HepG2 (cell line): ENCODE results near the gene ARL6IP4. TPM values are rescaled to one million over a fixed set of nuclear protein-coding genes. Genes with fewer than 3 reads are reported as not detected.

Experiments
- HBP1 ChIP-seq: IDR thresholded peaks from 2 replicates; pipeline ENCODE4 v1.6.1; 2016; ENCODE audit warnings: low read depth, control low read depth
- HOXA7 ChIP-seq: sonication (generic); formaldehyde crosslinking; IDR thresholded peaks from 2 replicates; pipeline ENCODE4 v1.8.1; 2022; ENCODE audit warnings: mild to moderate bottlenecking, missing genetic modification reagents, moderate library complexity
- KLF15 ChIP-seq: sonication (generic); formaldehyde crosslinking; IDR thresholded peaks from 2 replicates; pipeline ENCODE4 v1.8.1; 2023; ENCODE audit warnings: borderline replicate concordance, mild to moderate bottlenecking, inconsistent platforms, missing genetic modification reagents, mixed read lengths
- PAXIP1 ChIP-seq: sonication (generic); formaldehyde crosslinking; conservative IDR thresholded peaks from 2 replicates; pipeline ENCODE4 v1.4.0; 2020; ENCODE audit warnings: mild to moderate bottlenecking, missing genetic modification reagents, moderate library complexity
- PHF8 ChIP-seq: sonication (generic); formaldehyde crosslinking; IDR thresholded peaks from 2 replicates; pipeline ENCODE4 v1.5.0; 2020; ENCODE audit warnings: missing genetic modification reagents
- POLR2G ChIP-seq: fragments of 200-400 bp; formaldehyde crosslinking; IDR thresholded peaks from 2 replicates; pipeline ENCODE4 v1.6.1; 2018; ENCODE audit warnings: mild to moderate bottlenecking, low read depth, low read length, moderate library complexity
- YEATS4 ChIP-seq: sonication (generic); formaldehyde crosslinking; IDR thresholded peaks from 2 replicates; pipeline ENCODE4 v1.4.0; 2020; ENCODE audit warnings: missing genetic modification reagents, borderline replicate concordance
- ZFY ChIP-seq: sonication (generic); formaldehyde crosslinking; IDR thresholded peaks from 2 replicates; pipeline ENCODE4 v1.4.0; 2020; ENCODE audit warnings: missing genetic modification reagents
- ZNF318 ChIP-seq: sonication (generic); formaldehyde crosslinking; IDR thresholded peaks from 2 replicates; pipeline ENCODE4 v1.4.0; 2020; ENCODE audit warnings: mild to moderate bottlenecking, missing genetic modification reagents
- ZNF598 ChIP-seq: sonication (generic); formaldehyde crosslinking; IDR thresholded peaks from 2 replicates; pipeline ENCODE4 v1.5.1; 2020; ENCODE audit warnings: mild to moderate bottlenecking, missing genetic modification reagents, borderline replicate concordance
- ZNF7 ChIP-seq: IDR thresholded peaks from 2 replicates; pipeline ENCODE4 v1.6.1; 2016; ENCODE audit warnings: missing biosample characterization, missing genetic modification reagents
- ZNF781 ChIP-seq: sonication (generic); formaldehyde crosslinking; IDR thresholded peaks from 2 replicates; pipeline ENCODE4 v1.5.1; 2020; ENCODE audit warnings: borderline replicate concordance, mild to moderate bottlenecking, missing genetic modification reagents; ENCODE audit errors: not compliant biosample characterization
- ZNF83 ChIP-seq: sonication (generic); formaldehyde crosslinking; IDR thresholded peaks from 2 replicates; pipeline ENCODE4 v1.4.0; 2020; ENCODE audit warnings: missing genetic modification reagents, mild to moderate bottlenecking, borderline replicate concordance
- ZSCAN21 ChIP-seq: sonication (generic); formaldehyde crosslinking; IDR thresholded peaks from 2 replicates; pipeline ENCODE4 v1.8.0; 2022; ENCODE audit warnings: mild to moderate bottlenecking, missing genetic modification reagents, moderate library complexity, borderline replicate concordance
- polyA plus RNA-seq, 8 experiments: library from polyadenylated mRNA; depleted of rRNA in 3 of 8; stranded (reverse) in 7 of 8; unstranded in 1 of 8; fragments of >200 nt; fragmentation: Illumina TruSeq in 4 of 8; extraction: Trizol in 4 of 8; gene quantifications; 2 replicates each; pipeline versions ENCODE4 v1.2.1 to v1.2.3, GENCODE V29; 2011 to 2016; ENCODE audit warnings: low read depth in 4 of 8, missing spikeins in 1 of 8, mixed read lengths in 1 of 8; ENCODE audit not compliant: insufficient read depth in 1 of 8
- total RNA-seq, 5 experiments: library from RNA; depleted of rRNA; stranded (reverse); fragments of >200 nt; fragmentation: Illumina TruSeq; extraction: Trizol; gene quantifications; 2 replicates each; pipeline ENCODE4 v1.2.3, GENCODE V29; 2016; ENCODE audit warnings: low read depth in 1 of 5

ARL6IP4 gene
- total and polyA plus RNA-seq, 2 of the 13 experiments (the other 11 are each of a cell fraction or from before 2014, with no cell fraction given), result 155 to 220 TPM

GRCh38 chr12:122965851-122966742 lies 14.4 kb upstream of the ARL6IP4 start, which contains the start of gene ABCB9 (continued):
- peak; percentile 25; the same call in 1 of the 2 replicates for TF ChIP-seq PAXIP1 (CRISPR knock-in tag)
- TF ChIP-seq ZFY (CRISPR knock-in tag), result peak; percentile 29
- TF ChIP-seq PHF8 (CRISPR knock-in tag), result peak; percentile 58; the same call in 1 of the 2 replicates
- TF ChIP-seq ZNF318, result no peak
- TF ChIP-seq YEATS4 (CRISPR knock-in tag), result peak; percentile 68; the same call in 1 of the 2 replicates
- 0 out of 2 replicates have a peak, but pooled peaks have one; percentile 7 for TF ChIP-seq HBP1
- TF ChIP-seq ZNF7, result no peak
- peak; percentile 52; the same call in 1 of the 2 replicates for TF ChIP-seq POLR2G
- no peak for TF ChIP-seq HOXA7 (CRISPR knock-in tag)
- TF ChIP-seq ZSCAN21 (CRISPR knock-in tag), result 0 out of 2 replicates have a peak, but pooled peaks have one; percentile 49
- TF ChIP-seq ZNF598 (CRISPR knock-in tag), result no peak
- 0 out of 2 replicates have a peak, but pooled peaks have one; percentile 43 for TF ChIP-seq ZNF83 (CRISPR knock-in tag)
- no peak for TF ChIP-seq KLF15
- TF ChIP-seq ZNF781 (CRISPR knock-in tag), result no peak
